Neural cell (in vitro differentiated cells): ENCODE measurements around the gene DNPEP. TPM values are rescaled to one million over a fixed set of nuclear protein-coding genes. Genes with fewer than 3 reads are reported as not detected.

ENCODE experiments used
- H2AFZ ChIP-seq: fragments of 200-600, 300-800 bp; sonication (generic), shearing (Covaris generic); 2 replicates; pipeline ENCODE4 v1.6.0; 2014; ENCODE audit warnings: low read depth, mild to moderate bottlenecking, antibody characterized with exemption, low read length, moderate library complexity
- H3F3A ChIP-seq: fragments of 200-600 bp; shearing (Covaris generic); 2 replicates; pipeline ENCODE4 v1.6.1; 2016; ENCODE audit warnings: mild to moderate bottlenecking, moderate library complexity, mixed read lengths, antibody characterized with exemption, low read length; ENCODE audit not compliant: insufficient read depth, poor library complexity, severe bottlenecking
- H3K27ac ChIP-seq: fragments of 200-600, 300-800 bp; sonication (generic), shearing (Covaris generic); 2 replicates; pipeline ENCODE4 v1.5.1; 2014; ENCODE audit warnings: mild to moderate bottlenecking, low read length, moderate library complexity
- H3K27me3 ChIP-seq: fragments of 300-800, 200-600 bp; sonication (generic), shearing (Covaris generic); 2 replicates; pipeline ENCODE4 v1.6.0; 2014; ENCODE audit warnings: mild to moderate bottlenecking, low read depth, low read length, moderate library complexity; ENCODE audit not compliant: insufficient read depth
- H3K36me3 ChIP-seq: fragments of 300-800, 200-600 bp; sonication (generic), shearing (Covaris generic); 2 replicates; pipeline ENCODE4 v1.5.1; 2014; ENCODE audit warnings: mild to moderate bottlenecking, antibody characterized with exemption, low read length, moderate library complexity; ENCODE audit not compliant: insufficient read depth
- H3K4me2 ChIP-seq: fragments of 300-800, 200-600 bp; sonication (generic), shearing (Covaris generic); 2 replicates; pipeline ENCODE4 v1.6.0; 2014; ENCODE audit warnings: mild to moderate bottlenecking, low read length
- H3K4me3 ChIP-seq: fragments of 300-800, 200-600 bp; sonication (generic), shearing (Covaris generic); 2 replicates; pipeline ENCODE4 v1.5.1; 2014; ENCODE audit warnings: mild to moderate bottlenecking, low read length, moderate library complexity
- H3K79me2 ChIP-seq: fragments of 200-600 bp; shearing (Covaris generic); replicated peaks from 2 replicates; pipeline ENCODE4 v1.6.0; 2014; ENCODE audit warnings: mild to moderate bottlenecking, low read length, moderate library complexity; ENCODE audit not compliant: insufficient read depth
- H3K9ac ChIP-seq: fragments of 300-800, 200-600 bp; sonication (generic), shearing (Covaris generic); 2 replicates; pipeline ENCODE4 v1.6.1; 2016; ENCODE audit warnings: mild to moderate bottlenecking, low read length, mixed read lengths
- H3K9me2 ChIP-seq: fragments of 200-600 bp; shearing (Covaris generic); 2 replicates; pipeline ENCODE4 v1.6.1; 2016; ENCODE audit warnings: mild to moderate bottlenecking, low read length, mixed read lengths; ENCODE audit not compliant: insufficient read depth
- H3K9me3 ChIP-seq: fragments of 200-600, 300-800 bp; sonication (generic), shearing (Covaris generic); 2 replicates; pipeline ENCODE4 v1.6.1; 2016; ENCODE audit warnings: mild to moderate bottlenecking, mixed run types, low read length, moderate library complexity, mixed read lengths
- H4K20me1 ChIP-seq: fragments of 200-600 bp; shearing (Covaris generic); 2 replicates; pipeline ENCODE4 v1.6.1; 2016; ENCODE audit warnings: mild to moderate bottlenecking, mixed run types; ENCODE audit not compliant: insufficient read depth
- CTCF ChIP-seq: fragments of 450-650 bp; IDR thresholded peaks from 2 replicates; pipeline ENCODE4 v1.5.1; 2014; ENCODE audit warnings: antibody characterized with exemption, mild to moderate bottlenecking, moderate library complexity; ENCODE audit not compliant: poor library complexity, severe bottlenecking
- EP300 ChIP-seq: fragments of 450-650 bp; conservative IDR thresholded peaks from 2 replicates; pipeline ENCODE4 v1.6.1; 2014; ENCODE audit warnings: antibody characterized with exemption, mild to moderate bottlenecking, moderate library complexity; ENCODE audit not compliant: poor library complexity, severe bottlenecking
- EZH2 ChIP-seq: fragments of 200-600, 300-800 bp; shearing (Covaris generic), sonication (generic); IDR thresholded peaks from 2 replicates; pipeline ENCODE4 v1.6.1; 2014; ENCODE audit warnings: antibody characterized with exemption, low read length, borderline replicate concordance, mild to moderate bottlenecking; ENCODE audit not compliant: insufficient read depth, poor library complexity, severe bottlenecking
- MXI1 ChIP-seq: fragments of 450-650 bp; conservative IDR thresholded peaks from 2 replicates; pipeline ENCODE4 v1.6.1; 2014; ENCODE audit warnings: antibody characterized with exemption, mild to moderate bottlenecking; ENCODE audit not compliant: poor library complexity, severe bottlenecking
- POLR2AphosphoS5 ChIP-seq: IDR thresholded peaks from 2 replicates; pipeline ENCODE4 v1.6.1; 2012
- RAD21 ChIP-seq: fragments of 450-650 bp; conservative IDR thresholded peaks from 2 replicates; pipeline ENCODE4 v1.6.1; 2014; ENCODE audit warnings: antibody characterized with exemption, mild to moderate bottlenecking, moderate library complexity
- REST ChIP-seq: IDR thresholded peaks from 2 replicates; pipeline ENCODE4 v1.6.1; 2012; ENCODE audit warnings: borderline replicate concordance
- SMC3 ChIP-seq: fragments of 450-650 bp; conservative IDR thresholded peaks from 2 replicates; pipeline ENCODE4 v1.6.1; 2014; ENCODE audit warnings: antibody characterized with exemption, mild to moderate bottlenecking, moderate library complexity; ENCODE audit not compliant: poor library complexity
- TAF1 ChIP-seq: IDR thresholded peaks from 2 replicates; pipeline ENCODE4 v1.6.1; 2012; ENCODE audit warnings: low read depth
- polyA plus RNA-seq: library from polyadenylated mRNA; depleted of rRNA; stranded (reverse); fragments of >200 nt; gene quantifications from 2 replicates; pipeline ENCODE4 v1.2.3, GENCODE V29; 2014
- small RNA-seq, 3 experiments: library from RNA; depleted of rRNA; stranded (forward); fragments of <200 nt; gene quantifications; one replicate each; pipeline ENCODE3, GENCODE V24; 2012

Gene DNPEP
- polyA plus RNA-seq, 1 donor from 2014 or later: 11.9 TPM

DNA sequence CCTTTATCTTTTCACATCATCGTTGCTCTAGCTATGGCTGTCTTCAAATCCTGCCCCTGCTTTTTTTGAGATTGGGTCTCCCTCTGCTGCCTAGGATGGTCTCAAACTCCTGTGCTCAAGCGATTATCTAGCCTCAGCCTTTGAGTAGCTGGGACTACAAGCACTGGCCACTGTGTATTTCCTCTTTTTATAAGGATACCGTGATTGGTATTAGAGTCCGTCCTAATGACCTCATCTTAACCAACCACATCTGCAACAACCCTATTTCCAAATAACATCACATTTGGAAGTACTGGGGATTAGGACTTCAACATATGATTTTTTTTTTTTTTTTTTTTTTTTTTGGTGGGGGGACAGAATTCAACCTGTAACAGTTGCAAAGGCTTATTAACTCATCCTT is 64.3 kb downstream of the DNPEP start:
- H3F3A ChIP-seq: no peaks in the 10 kb centered on the region
- H3K9ac ChIP-seq: no peak overlapping the region
- H2AFZ ChIP-seq: no peak overlapping the region
- no peaks in the 10 kb centered on the region for H4K20me1 ChIP-seq
- no peaks in the 10 kb centered on the region for H3K9me2 ChIP-seq
- no peak for TF ChIP-seq POLR2AphosphoS5
- no peak for TF ChIP-seq RAD21
- TF ChIP-seq CTCF: no peak
- no peak for TF ChIP-seq MXI1
- TF ChIP-seq EZH2: no peak
- no peak for TF ChIP-seq EP300
- no peak for TF ChIP-seq SMC3
- no peak for TF ChIP-seq TAF1
- no peak for TF ChIP-seq REST
- no peak overlapping the region for H3K27ac ChIP-seq
- no peak overlapping the region for H3K4me2 ChIP-seq
- H3K4me3 ChIP-seq: no peak overlapping the region
- no peaks in the 10 kb centered on the region for H3K9me3 ChIP-seq
- no peaks in the 10 kb centered on the region for H3K79me2 ChIP-seq
- peaks cover 4% of the 10 kb centered on the region for H3K27me3 ChIP-seq
- H3K36me3 ChIP-seq: no peaks in the 10 kb centered on the region

Small RNA genes lying within 50 kb of the gene (small RNA-seq; reads per million reads assigned to genes)
- 0 reads per million in 3 experiments for gene AC053503.3

Other genes starting within 250 kb of the DNPEP start
- gene NHEJ1, start 227.1 kb downstream of the DNPEP start, polyA plus RNA-seq: 10.7 and 12.7 TPM in 2 replicates
- gene SLC23A3, start 217.9 kb downstream of the DNPEP start, polyA plus RNA-seq: 0.12 and 0.28 TPM in 2 replicates
- 87.7 and 89.1 TPM in 2 replicates for gene CNPPD1, start 211.0 kb downstream of the DNPEP start, polyA plus RNA-seq
- gene RETREG2, start 209.6 kb downstream of the DNPEP start, polyA plus RNA-seq: 156 and 164 TPM in 2 replicates
- 73.6 and 101 TPM in 2 replicates for gene ZFAND2B, start 181.1 kb downstream of the DNPEP start, polyA plus RNA-seq
- 28.1 and 37.0 TPM in 2 replicates for gene ABCB6, start 169.0 kb downstream of the DNPEP start, polyA plus RNA-seq
- gene ATG9A, start 158.3 kb downstream of the DNPEP start, polyA plus RNA-seq: 25.6 and 26.2 TPM in 2 replicates
- 185 and 204 TPM in 2 replicates for gene ANKZF1, start 158.1 kb downstream of the DNPEP start, polyA plus RNA-seq
- 8.0 and 12.9 TPM in 2 replicates for gene GLB1L, start 142.5 kb downstream of the DNPEP start, polyA plus RNA-seq
- 64.9 and 96.5 TPM in 2 replicates for gene STK16, start 142.4 kb downstream of the DNPEP start, polyA plus RNA-seq
- not detected in 2 replicates for gene TUBA4B, start 134.7 kb downstream of the DNPEP start, polyA plus RNA-seq
- gene TUBA4A, start 134.0 kb downstream of the DNPEP start, polyA plus RNA-seq: 0.82 TPM in 1 of 2 replicates, not detected in the other
- gene DNAJB2, start 108.5 kb downstream of the DNPEP start, polyA plus RNA-seq: 145 and 172 TPM in 2 replicates
- gene PTPRN, start 78.5 kb downstream of the DNPEP start, polyA plus RNA-seq: 66.4 and 82.1 TPM in 2 replicates
- not detected in 2 replicates for gene RESP18, start 55.2 kb downstream of the DNPEP start, polyA plus RNA-seq
- gene DES, start 30.5 kb upstream of the DNPEP start, polyA plus RNA-seq: not detected in 2 replicates
- 58.3 and 87.6 TPM in 2 replicates for gene SPEG, start 46.9 kb upstream of the DNPEP start, polyA plus RNA-seq
- gene GMPPA, start 111.0 kb upstream of the DNPEP start, polyA plus RNA-seq: 16.9 and 20.4 TPM in 2 replicates
- 2.7 and 8.9 TPM in 2 replicates for gene ASIC4, start 126.6 kb upstream of the DNPEP start, polyA plus RNA-seq
- gene CHPF, start 155.9 kb upstream of the DNPEP start, polyA plus RNA-seq: 24.3 and 28.6 TPM in 2 replicates
- 39.3 and 44.0 TPM in 2 replicates for gene TMEM198, start 156.1 kb upstream of the DNPEP start, polyA plus RNA-seq
- 59.7 and 75.2 TPM in 2 replicates for gene OBSL1, start 183.6 kb upstream of the DNPEP start, polyA plus RNA-seq
- gene INHA, start 184.4 kb upstream of the DNPEP start, polyA plus RNA-seq: 2.7 and 5.6 TPM in 2 replicates
- gene STK11IP, start 209.9 kb upstream of the DNPEP start, polyA plus RNA-seq: 54.9 and 55.0 TPM in 2 replicates
- 18.7 and 25.3 TPM in 2 replicates for gene SLC4A3, start 239.7 kb upstream of the DNPEP start, polyA plus RNA-seq